GM19468 (cell line): ENCODE measurements around the gene KCNN3.
"Not testable (repeated sequence)": the region's sequence is repeated elsewhere in the genome, so short reads cannot be mapped to it uniquely, and the experiment has no call there.

Experiments
- ATAC-seq: cut with Tn5 transposase; IDR thresholded peaks from one replicate; pipeline ENCODE4 v1.9.1; 2021; ENCODE audit warnings: mild to moderate bottlenecking, moderate library complexity, moderate number of reproducible peaks; ENCODE audit not compliant: unreplicated experiment; ENCODE audit errors: extremely low read depth

Gene KCNN3

DNA sequence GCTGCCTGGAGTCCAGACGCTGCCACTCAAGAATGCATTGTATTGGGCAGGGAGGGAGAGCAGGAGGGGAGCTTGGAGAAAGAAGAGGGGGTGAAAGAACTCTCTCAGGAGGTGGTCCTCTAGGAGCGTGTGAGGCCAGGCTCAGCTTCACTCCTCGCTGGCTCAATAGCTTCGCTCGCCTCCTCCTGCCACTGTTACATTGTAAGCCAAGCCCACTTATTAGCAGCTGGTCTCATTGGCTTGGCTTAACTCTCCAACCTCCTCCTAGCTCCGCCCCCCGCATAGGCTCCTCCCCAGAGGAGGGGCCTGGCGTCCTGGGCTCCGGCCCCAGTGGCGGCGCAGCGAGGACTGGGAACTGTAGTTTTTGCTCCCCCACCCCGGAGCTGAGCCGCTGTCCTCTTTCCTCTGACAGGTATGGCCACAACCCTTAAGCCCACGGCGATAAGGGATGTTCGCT lies at the start of gene KCNN3:
KCNN3 (minus strand) TSS at position 167 of the 457 bp plus-strand sequence. CDS start 317 bp downstream, outside the sequence.
- peak; percentile 90 for ATAC-seq

DNA sequence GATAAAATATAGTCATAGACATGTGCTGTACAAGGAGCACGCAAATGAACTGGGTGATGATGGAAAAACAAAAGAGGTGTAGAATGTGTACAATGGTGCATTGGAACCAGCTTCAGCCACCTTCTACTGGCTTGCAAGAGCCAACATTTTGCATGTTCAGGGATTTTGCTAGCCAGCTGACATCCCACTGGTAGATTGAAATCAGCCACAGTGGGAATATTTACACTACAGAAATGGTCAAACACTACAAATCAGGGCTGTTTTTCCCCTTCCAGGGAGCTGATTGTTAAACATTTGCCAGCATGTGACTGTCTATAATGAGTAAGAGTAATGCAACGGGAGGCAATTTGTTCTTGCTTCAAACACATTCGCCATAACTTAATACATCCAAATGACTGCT lies 43.2 kb upstream of the KCNN3 start:
- ATAC-seq: no peak

DNA sequence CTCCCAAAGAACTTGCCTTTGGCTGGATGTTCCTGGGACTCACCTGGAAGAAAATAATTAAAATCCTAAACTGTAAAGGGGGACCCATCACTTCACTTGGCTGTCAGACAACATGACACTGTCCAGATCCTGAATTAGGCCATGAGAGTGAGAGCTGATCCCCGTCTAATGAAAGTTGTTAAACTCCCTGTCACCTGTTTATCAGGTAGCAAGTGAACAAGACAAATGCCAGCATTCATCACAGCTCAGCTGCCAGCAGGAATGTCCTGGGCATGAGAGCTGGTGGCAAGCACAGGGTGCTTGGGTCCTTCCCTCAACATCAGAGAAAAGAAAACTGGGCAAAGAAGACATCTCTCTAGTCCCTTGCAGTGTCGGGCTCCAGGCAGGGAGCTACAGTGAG lies 42.7 kb upstream of the KCNN3 start:
- ATAC-seq: no peak

DNA sequence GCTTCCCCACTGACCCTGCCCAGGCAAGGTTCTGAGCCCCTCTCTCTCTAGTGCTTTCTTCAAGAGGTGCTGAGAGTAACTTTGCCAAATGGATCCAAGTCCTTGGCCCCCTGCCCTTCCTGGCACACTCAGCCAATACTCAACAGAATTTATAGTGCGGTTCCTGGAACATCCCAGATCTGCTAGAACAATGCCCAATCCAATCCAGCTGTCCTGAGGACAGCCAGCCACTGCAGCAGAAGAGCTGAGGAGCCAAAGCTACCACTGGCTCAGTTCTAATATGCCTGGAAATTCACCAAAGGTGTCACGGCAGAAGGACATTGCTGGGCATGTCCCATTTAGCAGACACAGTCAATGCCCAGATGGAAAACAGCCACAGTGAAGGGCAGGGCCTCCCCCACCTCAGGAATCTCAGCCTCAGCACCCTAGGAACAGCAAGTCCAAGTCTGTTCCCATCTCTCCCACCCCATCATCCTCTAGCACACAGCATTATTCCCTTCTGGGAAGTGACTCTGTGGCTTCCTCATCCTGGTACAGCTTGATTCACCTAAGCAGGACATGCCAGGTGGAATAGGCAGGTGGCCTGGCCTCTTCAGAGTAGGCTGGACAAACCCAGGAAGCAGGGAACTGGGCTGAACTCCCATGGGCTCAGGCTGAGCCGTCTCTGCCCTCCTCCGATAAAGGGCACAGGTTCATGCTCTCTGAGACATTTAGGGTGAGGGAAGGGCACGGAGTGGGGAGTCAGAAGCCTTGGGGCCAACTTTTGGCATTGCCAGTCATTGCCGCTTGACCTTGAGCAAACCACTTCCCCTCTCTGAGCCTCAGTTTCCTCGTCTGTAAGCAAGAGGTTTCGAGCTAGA lies 41.8 kb upstream of the KCNN3 start:
- no peak for ATAC-seq

DNA sequence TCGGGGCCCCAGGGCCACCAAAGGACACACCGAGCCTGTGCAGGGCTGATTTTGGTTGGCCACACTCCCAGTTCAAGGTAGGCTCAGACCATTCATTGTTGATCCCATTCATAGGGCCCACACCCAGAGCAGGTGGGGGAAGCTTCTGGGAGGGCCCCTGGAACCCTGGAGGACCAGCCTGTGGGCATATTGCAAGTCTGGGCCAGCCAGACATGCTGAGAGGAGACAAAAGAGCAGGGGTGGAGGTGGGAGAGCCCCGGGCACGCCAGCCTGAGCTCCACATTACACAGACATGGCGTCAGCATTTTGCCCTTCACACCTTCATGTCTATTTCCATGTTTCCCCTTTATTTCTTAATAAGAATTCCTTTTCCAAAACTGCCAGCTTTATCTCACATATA lies 40.8 kb upstream of the KCNN3 start:
- no peak for ATAC-seq

DNA sequence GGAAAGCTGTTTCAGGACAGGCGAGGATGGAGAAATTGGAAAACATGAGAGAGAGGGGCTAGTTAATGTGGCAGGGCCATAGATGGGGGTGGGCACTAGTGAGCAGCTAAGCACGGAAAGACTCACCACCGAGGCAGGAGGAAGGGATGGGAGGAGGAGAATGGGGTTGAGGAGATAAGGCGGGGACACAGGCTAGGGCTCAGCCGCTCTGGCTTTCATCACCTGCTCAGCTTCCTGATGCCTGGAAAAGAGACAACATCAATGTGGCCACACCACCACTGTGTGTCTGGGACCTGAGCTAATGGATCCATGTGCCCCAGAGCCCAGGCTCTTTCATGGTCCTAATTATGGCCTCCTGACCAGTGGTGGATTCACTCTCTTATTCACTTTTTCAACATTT lies 38.9 kb upstream of the KCNN3 start:
- ATAC-seq: no peak

DNA sequence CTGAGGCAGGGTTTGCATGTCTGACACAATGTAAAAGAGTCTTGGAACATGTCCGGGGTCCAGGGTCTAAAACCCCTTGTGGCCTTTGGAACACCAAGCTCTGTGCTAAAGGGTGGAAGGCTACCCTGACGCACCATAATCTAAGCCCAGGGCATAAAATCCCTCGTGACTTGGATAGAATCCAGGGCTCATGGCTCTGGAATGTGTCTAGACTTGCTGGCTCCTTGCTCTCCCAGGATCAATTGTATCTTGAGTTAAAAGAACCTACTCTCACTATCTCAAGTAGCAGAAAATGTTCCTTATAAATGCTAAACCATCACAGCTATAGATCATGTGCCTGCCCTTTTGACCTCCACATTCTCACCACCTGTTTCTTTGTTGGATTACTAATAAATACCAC lies 38.0 kb upstream of the KCNN3 start:
- not testable (repeated sequence) for ATAC-seq

DNA sequence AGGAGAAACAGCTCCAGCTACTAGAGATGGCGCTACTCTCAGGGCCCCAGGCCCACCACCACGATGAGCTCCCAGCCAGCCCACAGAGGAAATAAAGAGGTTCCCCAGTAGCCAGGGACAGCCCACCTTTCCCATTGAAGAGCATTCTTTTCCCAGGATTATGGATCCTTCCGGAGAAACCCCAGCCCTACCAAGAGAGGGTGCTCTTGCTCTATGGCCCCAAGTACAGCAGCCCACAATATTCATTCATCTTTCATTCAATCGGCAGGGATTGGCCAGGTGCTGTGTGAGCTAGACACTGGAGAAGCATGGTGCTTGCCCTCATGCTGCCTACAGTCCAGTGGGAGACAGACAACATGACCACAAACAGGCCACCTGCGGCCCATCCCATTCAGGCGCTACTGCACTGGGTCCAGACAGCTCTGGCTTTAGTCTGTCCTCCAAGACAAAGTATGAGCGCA lies 36.6 kb upstream of the KCNN3 start:
- no peak for ATAC-seq

DNA sequence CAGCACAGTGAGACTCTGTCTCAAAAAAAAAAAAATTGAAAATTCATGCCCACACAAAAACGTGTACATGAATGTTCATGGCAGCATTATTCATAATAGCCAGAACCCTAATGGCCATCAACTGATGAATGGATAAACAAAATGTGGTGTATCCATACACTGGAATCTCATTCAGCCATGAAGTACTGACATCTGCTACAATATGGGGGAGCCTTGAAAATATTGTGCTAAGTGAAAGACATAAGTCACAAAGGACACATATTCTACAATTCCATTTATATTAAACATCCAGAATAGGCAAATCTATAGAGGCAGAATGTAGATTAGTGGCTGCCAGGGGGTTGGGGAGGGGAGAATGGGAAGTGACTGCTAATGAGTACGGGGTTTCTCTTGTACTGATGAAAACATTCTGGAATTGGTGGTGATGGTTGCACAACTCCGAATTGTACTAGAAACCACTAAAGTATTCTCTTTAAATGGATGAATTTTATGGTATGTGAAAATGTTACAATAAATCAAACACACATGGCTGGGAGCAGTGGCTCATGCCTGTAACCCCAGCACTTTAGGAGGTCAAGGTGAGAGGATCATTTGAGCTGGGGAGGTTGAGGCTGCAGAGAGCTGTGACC lies 33.0 kb upstream of the KCNN3 start:
- ATAC-seq: no peak

DNA sequence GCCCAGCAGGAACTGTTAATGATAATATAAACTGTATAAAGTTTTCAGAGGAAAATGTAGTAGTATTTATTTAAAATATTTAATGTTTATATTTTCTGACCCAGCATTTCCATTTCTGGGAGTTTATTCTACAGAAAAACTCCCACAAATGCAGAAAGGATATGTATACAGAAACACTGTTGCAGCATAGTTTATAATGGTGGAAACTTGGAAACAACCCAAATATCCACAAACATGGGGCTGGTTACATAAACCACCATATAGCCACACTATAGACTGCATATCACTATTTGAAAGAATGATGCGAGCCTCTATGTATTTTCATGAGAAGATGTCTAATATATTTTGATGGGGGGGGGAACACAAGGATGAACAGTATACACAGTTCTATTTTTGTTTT lies 31.5 kb upstream of the KCNN3 start:
- ATAC-seq: no peak

DNA sequence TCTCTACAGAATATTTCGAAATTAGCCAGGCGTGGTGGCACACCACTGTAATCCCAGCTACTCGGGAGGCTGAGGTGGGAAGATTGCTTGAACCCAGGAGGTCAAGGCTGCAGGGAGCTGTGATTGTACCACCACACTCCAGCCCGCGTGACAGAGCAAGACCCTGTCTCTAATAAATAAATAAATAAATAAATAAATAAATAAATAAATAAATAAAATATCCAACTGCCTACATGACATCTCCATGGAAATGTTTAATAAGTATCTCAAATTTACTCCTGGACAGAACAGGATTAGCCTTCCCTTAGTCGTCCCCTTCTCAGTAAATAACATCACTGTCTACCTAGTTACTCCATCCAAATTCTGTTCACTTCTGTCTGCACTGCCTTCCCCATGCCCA lies 29.0 kb upstream of the KCNN3 start:
- ATAC-seq: no peak

DNA sequence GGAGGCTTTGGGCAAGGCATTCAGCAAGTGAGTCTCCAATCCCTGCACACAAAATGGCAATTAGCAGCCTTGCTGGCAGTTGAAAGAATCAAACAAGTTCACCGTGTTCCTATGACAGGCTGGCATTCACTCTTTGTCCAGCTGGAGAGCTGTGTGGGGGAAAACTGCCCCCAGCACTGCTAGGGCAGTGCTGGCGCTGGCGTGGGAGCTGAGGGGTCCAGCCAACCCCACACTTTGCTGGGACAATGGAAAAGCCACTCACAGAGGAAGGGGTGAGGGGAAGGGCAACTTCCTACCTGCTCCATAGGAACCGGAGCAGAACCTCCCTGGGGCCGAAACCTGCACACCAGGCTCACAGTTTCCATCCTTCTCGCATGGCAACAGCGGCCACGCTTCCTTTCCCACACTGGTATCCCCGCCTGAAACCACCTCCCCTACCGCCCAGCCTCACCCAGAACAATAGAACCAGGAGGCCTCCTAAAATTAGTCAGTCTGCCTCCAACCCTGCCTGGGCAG lies 26.7 kb upstream of the KCNN3 start:
- ATAC-seq: no peak

DNA sequence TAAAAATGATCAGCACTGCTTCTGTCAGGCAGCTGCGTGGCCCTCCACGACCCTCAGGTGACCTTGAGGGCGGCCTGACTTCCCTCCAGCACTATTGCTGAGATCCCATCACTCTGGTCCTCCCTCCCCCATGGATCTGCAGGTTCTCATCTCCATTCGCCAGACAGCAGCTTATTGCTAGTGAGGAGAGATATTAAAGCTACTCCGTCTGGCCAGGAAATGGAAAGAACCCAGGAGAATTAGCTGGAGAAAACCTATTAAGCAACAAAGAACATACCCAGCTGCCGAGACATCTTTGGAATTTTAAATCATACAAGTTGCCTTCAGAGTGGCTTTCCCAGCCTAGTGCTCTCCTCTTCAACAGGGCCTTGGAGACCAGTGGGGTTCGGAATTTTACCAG lies 25.7 kb upstream of the KCNN3 start:
- ATAC-seq: no peak

DNA sequence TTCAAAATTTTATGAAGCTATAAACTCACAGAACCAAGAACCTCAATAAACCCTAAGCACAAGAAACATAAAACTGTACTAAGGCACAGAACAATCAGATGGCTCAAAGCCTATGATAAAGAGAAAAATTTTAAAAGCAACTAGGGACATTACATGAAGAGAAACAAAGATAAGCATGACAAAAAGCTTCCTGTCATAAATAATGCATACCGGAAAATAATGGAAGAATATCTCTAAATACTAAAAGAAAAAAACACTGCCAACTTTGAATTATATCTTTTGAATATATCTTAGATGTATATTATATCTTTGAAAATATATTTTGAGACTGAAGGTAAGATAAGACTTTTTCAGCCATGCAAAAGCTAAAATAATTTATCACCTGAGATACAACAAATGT lies 21.4 kb upstream of the KCNN3 start:
- no peak for ATAC-seq

DNA sequence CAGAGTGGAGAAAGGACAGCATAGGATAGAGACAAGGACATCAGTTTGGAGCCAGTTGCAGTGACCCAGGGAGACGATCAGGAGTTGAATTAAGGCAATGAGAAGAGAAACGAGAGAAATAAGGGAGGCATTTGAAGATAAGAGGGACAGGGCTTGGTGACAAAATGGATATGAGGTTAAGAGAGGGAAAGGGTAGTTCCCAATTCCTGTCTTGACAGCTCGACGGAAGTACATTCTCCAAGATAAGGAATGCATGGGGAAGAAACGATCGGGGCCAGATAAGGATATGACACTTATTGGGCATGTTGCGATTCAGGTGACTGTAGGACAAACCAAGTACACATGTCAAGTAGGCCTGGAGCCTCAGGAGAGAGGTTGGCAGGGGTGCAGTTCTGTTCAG lies 18.7 kb upstream of the KCNN3 start:
- ATAC-seq: no peak

DNA sequence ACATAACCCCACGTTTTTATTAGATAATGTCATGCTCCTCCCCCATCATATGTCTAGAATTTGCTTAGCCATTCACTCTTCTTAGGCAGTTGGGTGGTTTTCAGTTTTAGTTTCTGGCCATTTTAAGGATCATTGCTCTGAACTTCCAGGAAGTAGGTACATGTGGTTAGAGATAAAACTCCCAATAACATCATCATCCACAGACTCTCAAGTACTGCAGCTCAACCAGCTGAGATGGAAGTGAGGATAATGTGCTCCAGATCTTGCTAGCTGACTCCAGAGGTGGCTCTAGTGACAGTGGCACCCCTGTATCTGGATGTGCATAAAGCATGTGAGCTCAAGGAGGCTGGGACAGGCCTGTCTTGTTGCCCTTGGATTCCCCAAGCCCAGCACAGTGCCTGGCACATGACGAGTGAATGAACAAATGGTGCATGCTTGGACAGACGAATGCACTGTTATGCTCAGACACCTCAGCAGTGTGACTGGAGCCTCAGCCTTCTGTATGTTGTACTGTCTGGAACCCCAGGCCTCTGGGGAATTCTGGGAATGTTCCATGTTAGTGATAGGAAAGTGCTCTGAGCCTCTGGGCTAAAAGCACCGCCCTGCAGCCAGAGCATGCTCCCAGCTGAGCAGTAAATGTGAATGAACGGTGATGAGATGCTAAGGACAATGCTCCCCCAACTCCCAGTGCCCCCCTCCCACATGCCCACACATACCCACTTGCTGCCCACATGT lies 16.4 kb upstream of the KCNN3 start:
- ATAC-seq: no peak

DNA sequence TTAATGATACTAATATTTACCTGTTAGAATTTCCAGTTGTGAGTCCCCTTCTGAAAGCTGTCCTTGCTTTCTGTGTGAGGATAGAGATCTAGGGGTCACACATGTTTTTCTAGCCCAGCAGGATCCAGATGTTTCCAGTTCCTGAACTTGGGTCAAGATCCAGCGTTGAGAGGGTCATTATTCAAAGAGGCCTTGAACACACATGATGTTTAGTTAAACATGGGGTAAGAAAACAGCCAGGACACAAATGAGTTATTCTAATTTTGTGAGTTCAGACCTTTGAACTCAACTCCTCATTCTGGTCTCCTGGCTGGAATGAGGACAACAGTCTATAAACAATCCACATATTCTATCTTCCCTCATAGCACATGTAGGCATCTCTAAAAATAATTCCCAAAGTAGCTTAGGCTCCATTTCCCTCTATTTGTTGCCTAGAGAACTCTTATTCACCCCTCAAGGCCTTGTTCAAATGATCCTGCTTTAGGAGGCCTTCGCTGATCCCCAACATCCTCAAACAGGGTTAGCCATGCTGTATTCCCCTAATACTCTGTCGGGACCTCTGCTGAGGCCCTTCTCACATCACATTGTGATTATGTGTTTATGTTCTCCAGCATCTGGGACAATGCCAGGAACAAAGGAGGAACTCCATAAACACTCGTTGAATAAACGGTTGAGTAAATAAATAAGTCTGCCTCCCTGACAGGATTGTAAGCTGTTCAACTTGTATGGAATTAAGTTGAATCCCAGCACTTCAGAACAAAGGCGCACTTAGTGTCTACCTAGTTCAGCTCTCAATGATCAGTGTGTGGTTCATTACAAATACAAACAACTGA lies 15.0 kb upstream of the KCNN3 start:
- ATAC-seq: no peak

DNA sequence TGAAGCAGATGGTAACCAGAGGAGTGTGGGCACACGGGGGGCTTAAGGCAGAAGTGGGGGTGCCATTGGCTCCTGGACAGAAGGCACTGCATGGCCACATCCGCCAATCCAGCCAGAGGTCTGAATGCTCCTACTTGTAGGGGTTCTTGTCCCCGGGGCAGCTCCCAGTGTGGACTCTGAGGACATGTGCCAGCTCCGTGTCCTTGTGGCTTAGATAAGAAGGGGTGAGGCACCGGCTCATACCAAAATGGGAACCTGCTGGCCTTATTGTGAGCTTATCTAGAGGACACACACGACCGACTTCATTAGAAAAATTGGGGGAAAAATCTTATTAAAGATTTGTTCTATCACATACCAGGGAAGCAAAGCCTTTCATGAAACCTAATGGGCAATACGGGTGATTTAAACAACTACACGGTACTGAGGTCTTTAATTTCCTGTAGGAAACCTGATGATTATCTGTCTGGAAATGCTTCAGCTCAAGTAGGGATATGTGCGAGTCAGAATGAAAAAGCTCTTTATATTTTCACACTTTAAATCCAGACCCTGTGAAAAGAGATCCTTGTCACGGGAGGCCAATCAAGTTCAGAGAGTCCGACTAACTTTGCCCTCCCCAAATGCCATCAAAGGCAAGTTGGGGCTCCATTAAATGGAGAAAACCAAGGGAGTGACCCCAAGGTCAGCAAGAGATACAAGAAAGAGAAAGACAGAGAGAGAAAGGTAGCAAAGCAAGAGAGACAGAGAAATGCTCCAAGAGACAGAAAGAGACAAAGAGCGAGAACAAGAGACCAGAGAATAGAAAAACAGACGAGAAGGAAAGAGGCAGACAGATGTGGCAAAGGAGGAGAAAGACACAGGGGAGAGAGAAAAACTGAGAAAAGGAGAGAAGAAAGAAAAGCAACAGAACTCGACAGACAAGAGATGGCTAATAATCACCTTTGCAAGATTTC lies 14.1 kb upstream of the KCNN3 start:
- ATAC-seq: no peak
